ENCODE measurements around the gene TLE1.

Gene TLE1

GRCh38 chr9:81622471-81623255, 66.7 kb downstream of the TLE1 start:
- no peaks in the 10 kb centered on the region for H3K36me3 ChIP-seq (ENCODE audit: insufficient read depth, low read length)
- H3K4me1 ChIP-seq (ENCODE audit: control insufficient read depth, insufficient read depth, low read length, unreplicated experiment), result no peaks in the 10 kb centered on the region
- no peaks in the 10 kb centered on the region for H3K27me3 ChIP-seq (ENCODE audit: insufficient read depth, low read length)
- H2AFZ ChIP-seq (ENCODE audit: low read length, unreplicated experiment), result no peak overlapping the region
- H3K4me3 ChIP-seq (ENCODE audit: low read depth, low read length), result no peak overlapping the region
- no peaks in the 10 kb centered on the region for H3K79me2 ChIP-seq (ENCODE audit: control insufficient read depth, insufficient read depth, low read length, unreplicated experiment)
- H3K27ac ChIP-seq (ENCODE audit: low read depth, low read length), result no peak overlapping the region

GRCh38 chr9:81621785-81622259, 67.5 kb downstream of the TLE1 start:
- no peak overlapping the region for H3K4me3 ChIP-seq (ENCODE audit: low read depth, low read length)
- H3K27ac ChIP-seq (ENCODE audit: low read depth, low read length), result no peak overlapping the region
- H3K36me3 ChIP-seq (ENCODE audit: insufficient read depth, low read length), result no peaks in the 10 kb centered on the region
- H2AFZ ChIP-seq (ENCODE audit: low read length, unreplicated experiment), result no peak overlapping the region
- no peaks in the 10 kb centered on the region for H3K79me2 ChIP-seq (ENCODE audit: control insufficient read depth, insufficient read depth, low read length, unreplicated experiment)
- H3K4me1 ChIP-seq (ENCODE audit: control insufficient read depth, insufficient read depth, low read length, unreplicated experiment), result no peaks in the 10 kb centered on the region
- H3K27me3 ChIP-seq (ENCODE audit: insufficient read depth, low read length), result no peaks in the 10 kb centered on the region

GRCh38 chr9:81621118-81621517, 68.2 kb downstream of the TLE1 start:
- Histone ChIP-seq H3K4me1 (ENCODE audit: control insufficient read depth, insufficient read depth, low read length, unreplicated experiment) (no peaks in the 10 kb centered on the region), H3K27ac (ENCODE audit: low read depth, low read length) (no peak overlapping the region), H3K79me2 (ENCODE audit: control insufficient read depth, insufficient read depth, low read length, unreplicated experiment) (no peaks in the 10 kb centered on the region), H3K27me3 (ENCODE audit: insufficient read depth, low read length) (no peaks in the 10 kb centered on the region), H3K4me3 (ENCODE audit: low read depth, low read length) (no peak overlapping the region), H3K36me3 (ENCODE audit: insufficient read depth, low read length) (no peaks in the 10 kb centered on the region), H2AFZ (ENCODE audit: low read length, unreplicated experiment) (no peak overlapping the region)

GRCh38 chr9:81620002-81620390, 69.4 kb downstream of the TLE1 start:
- Histone ChIP-seq H3K4me3 (ENCODE audit: low read depth, low read length) (no peak overlapping the region), H3K79me2 (ENCODE audit: control insufficient read depth, insufficient read depth, low read length, unreplicated experiment) (no peaks in the 10 kb centered on the region), H3K27me3 (ENCODE audit: insufficient read depth, low read length) (no peaks in the 10 kb centered on the region), H2AFZ (ENCODE audit: low read length, unreplicated experiment) (no peak overlapping the region), H3K4me1 (ENCODE audit: control insufficient read depth, insufficient read depth, low read length, unreplicated experiment) (no peaks in the 10 kb centered on the region), H3K36me3 (ENCODE audit: insufficient read depth, low read length) (no peaks in the 10 kb centered on the region), H3K27ac (ENCODE audit: low read depth, low read length) (no peak overlapping the region)

GRCh38 chr9:81619353-81620001, 69.9 kb downstream of the TLE1 start:
- Histone ChIP-seq H2AFZ (ENCODE audit: low read length, unreplicated experiment) (no peak overlapping the region), H3K4me1 (ENCODE audit: control insufficient read depth, insufficient read depth, low read length, unreplicated experiment) (no peaks in the 10 kb centered on the region), H3K27me3 (ENCODE audit: insufficient read depth, low read length) (no peaks in the 10 kb centered on the region), H3K27ac (ENCODE audit: low read depth, low read length) (no peak overlapping the region), H3K79me2 (ENCODE audit: control insufficient read depth, insufficient read depth, low read length, unreplicated experiment) (no peaks in the 10 kb centered on the region), H3K4me3 (ENCODE audit: low read depth, low read length) (no peak overlapping the region), H3K36me3 (ENCODE audit: insufficient read depth, low read length) (no peaks in the 10 kb centered on the region)

- Histone ChIP-seq H3K4me3 (ENCODE audit: low read depth, low read length) (no peak overlapping the region), H3K27me3 (ENCODE audit: insufficient read depth, low read length) (no peaks in the 10 kb centered on the region), H2AFZ (ENCODE audit: low read length, unreplicated experiment) (no peak overlapping the region), H3K27ac (ENCODE audit: low read depth, low read length) (no peak overlapping the region), H3K79me2 (ENCODE audit: control insufficient read depth, insufficient read depth, low read length, unreplicated experiment) (no peaks in the 10 kb centered on the region), H3K4me1 (ENCODE audit: control insufficient read depth, insufficient read depth, low read length, unreplicated experiment) (no peaks in the 10 kb centered on the region), H3K36me3 (ENCODE audit: insufficient read depth, low read length) (no peaks in the 10 kb centered on the region)
These were observed 70.4 kb downstream of the TLE1 start for GRCh38 chr9:81618923-81619322.

GRCh38 chr9:81616141-81616540, 73.2 kb downstream of the TLE1 start:
- H3K4me3 ChIP-seq (ENCODE audit: low read depth, low read length), result no peak overlapping the region
- H3K4me1 ChIP-seq (ENCODE audit: control insufficient read depth, insufficient read depth, low read length, unreplicated experiment), result no peaks in the 10 kb centered on the region
- no peaks in the 10 kb centered on the region for H3K27me3 ChIP-seq (ENCODE audit: insufficient read depth, low read length)
- H2AFZ ChIP-seq (ENCODE audit: low read length, unreplicated experiment), result no peak overlapping the region
- no peak overlapping the region for H3K27ac ChIP-seq (ENCODE audit: low read depth, low read length)
- H3K79me2 ChIP-seq (ENCODE audit: control insufficient read depth, insufficient read depth, low read length, unreplicated experiment), result no peaks in the 10 kb centered on the region
- H3K36me3 ChIP-seq (ENCODE audit: insufficient read depth, low read length), result no peaks in the 10 kb centered on the region

GRCh38 chr9:81614335-81614734, 75.0 kb downstream of the TLE1 start:
- Histone ChIP-seq H3K27ac (ENCODE audit: low read depth, low read length) (no peak overlapping the region), H2AFZ (ENCODE audit: low read length, unreplicated experiment) (no peak overlapping the region), H3K36me3 (ENCODE audit: insufficient read depth, low read length) (no peaks in the 10 kb centered on the region), H3K27me3 (ENCODE audit: insufficient read depth, low read length) (no peaks in the 10 kb centered on the region), H3K4me3 (ENCODE audit: low read depth, low read length) (no peak overlapping the region), H3K4me1 (ENCODE audit: control insufficient read depth, insufficient read depth, low read length, unreplicated experiment) (no peaks in the 10 kb centered on the region), H3K79me2 (ENCODE audit: control insufficient read depth, insufficient read depth, low read length, unreplicated experiment) (no peaks in the 10 kb centered on the region)

- Histone ChIP-seq H2AFZ (ENCODE audit: low read length, unreplicated experiment) (no peak overlapping the region), H3K4me3 (ENCODE audit: low read depth, low read length) (no peak overlapping the region), H3K36me3 (ENCODE audit: insufficient read depth, low read length) (no peaks in the 10 kb centered on the region), H3K27ac (ENCODE audit: low read depth, low read length) (no peak overlapping the region), H3K4me1 (ENCODE audit: control insufficient read depth, insufficient read depth, low read length, unreplicated experiment) (no peaks in the 10 kb centered on the region), H3K27me3 (ENCODE audit: insufficient read depth, low read length) (no peaks in the 10 kb centered on the region), H3K79me2 (ENCODE audit: control insufficient read depth, insufficient read depth, low read length, unreplicated experiment) (no peaks in the 10 kb centered on the region)
These were observed 76.1 kb downstream of the TLE1 start for GRCh38 chr9:81613002-81613812.

- H3K79me2 ChIP-seq (ENCODE audit: control insufficient read depth, insufficient read depth, low read length, unreplicated experiment), result no peaks in the 10 kb centered on the region
- H3K27me3 ChIP-seq (ENCODE audit: insufficient read depth, low read length), result no peaks in the 10 kb centered on the region
- no peak overlapping the region for H3K4me3 ChIP-seq (ENCODE audit: low read depth, low read length)
- H3K27ac ChIP-seq (ENCODE audit: low read depth, low read length), result no peak overlapping the region
- H2AFZ ChIP-seq (ENCODE audit: low read length, unreplicated experiment), result no peak overlapping the region
- H3K36me3 ChIP-seq (ENCODE audit: insufficient read depth, low read length), result no peaks in the 10 kb centered on the region
- no peaks in the 10 kb centered on the region for H3K4me1 ChIP-seq (ENCODE audit: control insufficient read depth, insufficient read depth, low read length, unreplicated experiment)
These were observed 77.7 kb downstream of the TLE1 start for GRCh38 chr9:81611664-81612063.

Measured in ACC112 (cell line).